Activated naive CD4-positive, alpha-beta T cell treated with anti-CD3 and anti-CD28 coated beads for 36 hours (primary cell): ENCODE measurements around the gene MYO18B. TPM values are rescaled to one million over a fixed set of nuclear protein-coding genes. Genes with fewer than 3 reads are reported as not detected.

Source experiments
- CTCF ChIA-PET: fragments of 350-600 bp; sonication (Branson Sonifier 250); formaldehyde crosslinking; loops from one replicate; lab custom pipeline; 2021; ENCODE audit warnings: antibody characterized with exemption; lab: Charles Lee
- DNase-seq: peaks from one replicate; pipeline ENCODE4 v3.0.0-alpha.2; 2020
- H3K27ac Mint-ChIP-seq: one replicate; pipeline ENCODE4 v1.8.0; 2021; ENCODE audit warnings: mild to moderate bottlenecking, mixed read lengths
- H3K27me3 Mint-ChIP-seq: one replicate; pipeline ENCODE4 v1.8.0; 2021; ENCODE audit warnings: low read depth, mixed read lengths
- H3K36me3 Mint-ChIP-seq: one replicate; pipeline ENCODE4 v1.8.0; 2021; ENCODE audit warnings: low read depth, mixed read lengths
- H3K4me1 Mint-ChIP-seq: one replicate; pipeline ENCODE4 v1.8.0; 2021; ENCODE audit warnings: low read depth, mixed read lengths
- H3K4me3 Mint-ChIP-seq: one replicate; pipeline ENCODE4 v1.8.0; 2021; ENCODE audit warnings: mild to moderate bottlenecking, moderate library complexity, mixed read lengths
- H3K9me3 Mint-ChIP-seq: one replicate; pipeline ENCODE4 v1.8.0; 2021; ENCODE audit warnings: mixed read lengths
- intact Hi-C: fragments of 100-400 bp; cut with micrococcal nuclease; formaldehyde crosslinking; loops from one replicate; pipeline ENCODE4 v1.15.1; 2023
- total RNA-seq, 2 experiments: library from RNA; stranded (reverse); gene quantifications; one replicate each; pipeline ENCODE4 v1.2.3, GENCODE V29; 2021

Gene MYO18B
- total RNA-seq, 2 experiments from 2014 or later, result 0.14 to 0.17 TPM

DNA sequence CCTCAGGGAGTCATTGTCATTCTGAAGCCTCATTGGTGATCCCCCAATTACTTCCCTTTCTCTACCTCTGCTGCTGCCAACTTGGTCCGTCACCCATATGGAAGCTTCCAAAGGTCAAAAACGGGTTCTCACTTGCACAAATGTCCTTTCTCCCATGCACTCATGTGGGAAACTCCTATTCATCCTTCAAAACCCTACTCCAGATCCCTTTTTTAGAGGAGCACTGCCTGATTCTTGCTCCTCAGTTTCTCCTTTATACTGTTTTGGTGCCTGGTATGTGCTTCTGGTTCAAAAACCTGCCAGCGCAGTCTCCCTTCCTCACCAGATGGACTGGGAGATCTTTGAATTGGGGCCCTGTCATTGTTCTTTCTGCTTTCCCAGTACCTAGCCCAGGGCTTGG lies 41.9 kb downstream of the MYO18B start:
- H3K27ac Mint-ChIP-seq, result no peak overlapping the region
- CTCF ChIA-PET, result no interaction called here
- intact Hi-C loops, result no loop called here
- DNase-seq, result no peak
- no peaks in the 10 kb centered on the region for H3K36me3 Mint-ChIP-seq
- H3K4me1 Mint-ChIP-seq, result no peaks in the 10 kb centered on the region
- H3K27me3 Mint-ChIP-seq, result no peaks in the 10 kb centered on the region
- no peaks in the 10 kb centered on the region for H3K9me3 Mint-ChIP-seq
- H3K4me3 Mint-ChIP-seq, result no peak overlapping the region

DNA sequence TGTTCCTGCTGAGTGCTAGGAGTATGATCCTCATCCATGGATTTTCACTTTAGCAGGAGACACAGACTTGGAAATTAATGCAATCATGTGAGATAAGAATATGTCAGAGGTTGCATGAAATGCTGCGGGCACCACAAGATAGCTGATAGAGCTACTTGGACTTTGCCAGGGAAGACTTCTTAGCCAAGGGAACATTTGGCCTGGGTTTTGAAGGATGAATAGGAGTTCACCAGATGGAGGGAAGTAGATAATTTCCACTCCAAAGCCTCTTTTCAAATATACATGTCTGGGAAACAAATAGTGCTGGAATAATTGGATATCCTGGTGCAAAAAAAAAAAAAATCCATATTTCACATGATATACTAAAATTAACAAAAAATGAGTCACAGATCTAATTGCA lies 44.2 kb downstream of the MYO18B start:
- Mint-ChIP-seq H3K36me3 (no peaks in the 10 kb centered on the region), H3K4me3 (no peak overlapping the region), H3K9me3 (no peaks in the 10 kb centered on the region), H3K27ac (no peak overlapping the region), H3K4me1 (no peaks in the 10 kb centered on the region), H3K27me3 (no peaks in the 10 kb centered on the region)
- no peak for DNase-seq
- CTCF ChIA-PET, result no interaction called here
- intact Hi-C loops, result no loop called here

DNA sequence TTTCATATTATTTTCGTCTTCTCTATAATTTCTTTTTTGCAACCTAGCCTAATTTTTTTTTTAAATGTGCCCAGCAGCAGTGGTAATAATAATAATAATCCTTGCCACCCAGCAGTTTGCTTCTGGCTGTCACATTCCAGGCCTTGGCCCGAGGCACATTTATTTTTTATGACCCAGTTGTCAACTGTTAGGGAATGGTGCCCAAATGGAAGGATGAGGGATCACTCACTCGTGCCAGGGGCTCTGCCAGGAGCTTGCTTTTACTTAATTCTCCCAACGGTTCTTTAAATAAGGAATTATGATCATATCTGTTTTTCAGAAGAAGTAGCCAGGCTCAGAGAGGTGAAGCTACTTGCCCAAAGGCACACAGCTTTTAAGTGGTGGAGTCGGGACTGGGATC lies 49.6 kb downstream of the MYO18B start:
- H3K36me3 Mint-ChIP-seq, result no peaks in the 10 kb centered on the region
- H3K27me3 Mint-ChIP-seq, result no peaks in the 10 kb centered on the region
- intact Hi-C loops, result no loop called here
- H3K27ac Mint-ChIP-seq, result no peak overlapping the region
- H3K4me3 Mint-ChIP-seq, result no peak overlapping the region
- DNase-seq, result no peak
- H3K9me3 Mint-ChIP-seq, result no peaks in the 10 kb centered on the region
- CTCF ChIA-PET, result interaction anchor here (0.7 to 1.1 kb wide), 2 partner anchors 12 to 524 kb away, joined by 3 read pairs; no protein-coding TSS in a partner anchor
- no peaks in the 10 kb centered on the region for H3K4me1 Mint-ChIP-seq

DNA sequence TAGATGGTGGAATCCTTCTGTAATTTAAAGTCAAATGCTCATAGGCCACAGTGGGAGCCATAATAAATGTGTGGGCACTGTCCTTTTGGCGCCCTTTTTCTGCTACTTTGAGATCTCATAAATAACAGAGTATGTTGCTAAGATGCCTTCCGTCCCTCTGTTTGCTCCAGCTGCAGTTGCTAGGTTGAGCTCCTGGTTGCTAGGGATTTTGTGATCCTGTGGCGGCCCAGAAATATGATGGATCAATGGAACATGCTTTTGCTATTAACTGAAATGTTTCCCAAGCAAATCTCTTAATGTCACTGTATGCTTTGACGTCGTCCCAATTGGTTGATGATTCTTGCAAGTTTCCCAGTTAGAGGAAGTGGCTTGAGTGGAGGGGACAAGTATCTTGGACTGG lies 53.5 kb downstream of the MYO18B start:
- intact Hi-C loops, result no loop called here
- Mint-ChIP-seq H3K36me3 (no peaks in the 10 kb centered on the region), H3K4me3 (no peak overlapping the region), H3K27ac (no peak overlapping the region), H3K4me1 (no peaks in the 10 kb centered on the region), H3K9me3 (no peaks in the 10 kb centered on the region), H3K27me3 (no peaks in the 10 kb centered on the region)
- no peak for DNase-seq
- CTCF ChIA-PET, result no interaction called here

DNA sequence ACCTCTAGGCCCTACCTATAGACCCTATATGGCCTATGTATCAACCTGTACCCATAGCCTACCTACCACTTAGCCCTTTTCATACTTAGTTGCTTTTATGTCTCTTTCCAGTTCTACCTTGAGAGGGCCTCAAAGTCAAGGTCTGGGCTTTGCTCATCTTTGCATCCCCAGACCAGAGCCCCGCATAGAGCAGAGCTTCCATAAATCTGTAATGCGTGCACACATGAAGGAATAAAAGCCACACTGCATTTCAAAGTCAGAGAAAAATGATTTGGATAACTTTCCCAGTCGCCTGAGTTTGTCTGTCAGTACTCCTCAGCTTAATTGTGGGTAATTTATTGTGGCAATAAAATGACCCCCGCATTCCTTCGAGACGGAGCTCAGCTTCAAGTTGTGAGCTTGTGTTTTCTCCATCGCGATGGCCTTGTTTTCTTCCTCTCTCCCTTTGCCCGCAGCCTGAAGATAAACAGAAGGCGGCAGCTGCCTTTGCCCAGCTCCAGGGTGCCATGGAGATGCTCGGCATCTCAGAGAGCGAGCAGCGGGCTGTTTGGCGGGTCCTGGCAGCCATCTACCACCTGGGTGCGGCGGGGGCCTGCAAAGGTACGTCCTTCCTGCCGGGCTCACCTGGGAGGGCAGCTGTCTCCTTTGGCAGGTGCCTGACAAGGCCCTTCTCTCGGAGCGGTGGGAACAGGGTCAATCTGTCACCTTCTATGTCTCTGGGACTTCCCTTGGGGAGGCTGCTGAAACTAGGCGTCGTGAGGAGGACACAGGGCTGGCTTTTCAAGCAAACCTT lies 55.7 kb downstream of the MYO18B start:
- DNase-seq, result no peak
- Mint-ChIP-seq H3K27ac (no peak overlapping the region), H3K27me3 (no peaks in the 10 kb centered on the region), H3K4me1 (no peaks in the 10 kb centered on the region), H3K9me3 (no peaks in the 10 kb centered on the region), H3K36me3 (no peaks in the 10 kb centered on the region), H3K4me3 (no peak overlapping the region)
- intact Hi-C loops, result no loop called here
- CTCF ChIA-PET, result no interaction called here

DNA sequence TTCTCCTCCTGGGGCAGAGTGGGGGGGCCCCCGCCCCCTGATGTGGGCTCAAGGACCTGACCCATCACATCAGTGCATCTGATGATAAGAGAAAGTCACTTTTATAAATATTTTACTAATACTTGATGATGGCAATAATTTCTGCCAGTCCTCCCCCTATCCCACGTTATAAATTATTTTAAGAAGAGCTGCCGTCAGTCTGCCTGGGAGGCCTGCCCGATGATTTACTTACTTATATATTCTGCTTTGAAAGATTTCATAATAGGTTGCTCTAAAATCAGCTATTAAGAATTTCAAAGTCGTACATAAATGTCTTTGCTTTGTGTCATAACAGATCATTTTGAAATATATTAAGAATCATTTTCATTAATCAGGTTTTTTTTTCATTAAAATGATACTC lies 58.8 kb downstream of the MYO18B start:
- H3K36me3 Mint-ChIP-seq, result no peaks in the 10 kb centered on the region
- no peak for DNase-seq
- H3K27me3 Mint-ChIP-seq, result peaks cover 3% of the 10 kb centered on the region
- intact Hi-C loops, result no loop called here
- H3K27ac Mint-ChIP-seq, result no peak overlapping the region
- H3K4me3 Mint-ChIP-seq, result no peak overlapping the region
- no peaks in the 10 kb centered on the region for H3K9me3 Mint-ChIP-seq
- CTCF ChIA-PET, result no interaction called here
- H3K4me1 Mint-ChIP-seq, result no peaks in the 10 kb centered on the region

DNA sequence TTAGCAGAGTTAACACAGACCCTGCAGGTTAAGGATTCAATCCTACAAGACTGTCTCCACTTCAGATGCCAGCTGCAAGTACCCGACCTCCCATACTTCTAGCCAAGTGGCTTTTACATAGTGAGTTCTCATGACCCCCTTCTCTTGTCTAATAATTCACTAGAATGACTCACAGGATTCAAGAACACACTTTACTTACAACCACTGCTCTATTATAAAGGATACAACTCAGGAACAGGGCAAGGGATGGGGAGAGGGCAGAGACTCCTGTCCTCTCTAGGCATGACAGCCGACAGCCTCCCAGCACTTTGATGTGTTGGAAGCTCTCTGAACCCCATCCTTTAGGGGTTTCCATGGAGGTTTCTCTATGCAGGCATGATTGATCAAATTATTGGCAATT lies 60.0 kb downstream of the MYO18B start:
- Mint-ChIP-seq H3K9me3 (no peaks in the 10 kb centered on the region), H3K27me3 (peaks cover 3% of the 10 kb centered on the region), H3K4me1 (no peaks in the 10 kb centered on the region), H3K4me3 (no peak overlapping the region), H3K36me3 (no peaks in the 10 kb centered on the region), H3K27ac (no peak overlapping the region)
- CTCF ChIA-PET, result no interaction called here
- no peak for DNase-seq
- intact Hi-C loops, result no loop called here

DNA sequence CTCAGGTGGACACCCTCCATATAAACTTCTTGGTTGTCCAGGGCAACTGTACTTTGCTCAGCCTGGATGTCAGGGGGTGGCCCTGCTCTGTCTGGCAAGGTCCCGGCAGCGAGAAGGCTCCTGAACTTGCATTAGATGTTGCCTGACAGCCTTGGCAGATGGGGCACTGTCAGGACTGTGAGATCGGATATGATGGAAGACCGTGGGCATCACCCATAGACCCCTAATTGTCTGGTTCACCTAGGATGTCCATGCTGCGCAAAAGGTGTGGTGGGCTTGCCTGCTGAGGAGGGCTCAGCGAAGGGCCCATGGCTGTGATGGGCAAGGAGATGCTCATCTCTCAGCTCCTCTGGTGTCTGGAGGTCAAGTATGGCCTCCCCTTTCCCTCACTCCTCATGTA lies 62.7 kb downstream of the MYO18B start:
- CTCF ChIA-PET, result no interaction called here
- H3K9me3 Mint-ChIP-seq, result no peaks in the 10 kb centered on the region
- H3K27me3 Mint-ChIP-seq, result peaks cover 3% of the 10 kb centered on the region
- no peaks in the 10 kb centered on the region for H3K4me1 Mint-ChIP-seq
- no peaks in the 10 kb centered on the region for H3K36me3 Mint-ChIP-seq
- no peak overlapping the region for H3K27ac Mint-ChIP-seq
- no peak overlapping the region for H3K4me3 Mint-ChIP-seq
- DNase-seq, result no peak
- intact Hi-C loops, result no loop called here

DNA sequence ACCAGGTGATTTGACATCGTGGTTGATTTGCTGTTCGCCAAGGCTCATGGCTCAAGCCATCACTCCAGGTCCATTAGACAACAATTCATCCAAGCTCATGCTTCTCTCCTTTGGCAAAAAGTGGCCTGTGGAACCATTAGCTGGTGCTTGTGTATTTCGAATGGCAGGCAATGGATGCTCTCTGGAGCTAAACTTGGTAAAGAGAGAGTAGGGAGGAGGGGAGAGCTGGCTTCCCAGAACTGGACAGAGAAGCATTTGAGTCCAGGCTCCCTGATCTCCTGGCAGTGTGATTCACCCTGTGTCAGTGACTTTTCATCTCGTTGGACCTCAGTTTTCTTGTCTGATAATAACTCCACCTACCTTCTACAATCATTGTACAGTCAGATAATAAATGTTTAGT lies 64.6 kb downstream of the MYO18B start:
- Mint-ChIP-seq H3K4me3 (no peak overlapping the region), H3K36me3 (no peaks in the 10 kb centered on the region), H3K27ac (no peak overlapping the region), H3K9me3 (no peaks in the 10 kb centered on the region), H3K27me3 (peaks cover 3% of the 10 kb centered on the region), H3K4me1 (no peaks in the 10 kb centered on the region)
- no peak for DNase-seq
- CTCF ChIA-PET, result no interaction called here
- intact Hi-C loops, result no loop called here

DNA sequence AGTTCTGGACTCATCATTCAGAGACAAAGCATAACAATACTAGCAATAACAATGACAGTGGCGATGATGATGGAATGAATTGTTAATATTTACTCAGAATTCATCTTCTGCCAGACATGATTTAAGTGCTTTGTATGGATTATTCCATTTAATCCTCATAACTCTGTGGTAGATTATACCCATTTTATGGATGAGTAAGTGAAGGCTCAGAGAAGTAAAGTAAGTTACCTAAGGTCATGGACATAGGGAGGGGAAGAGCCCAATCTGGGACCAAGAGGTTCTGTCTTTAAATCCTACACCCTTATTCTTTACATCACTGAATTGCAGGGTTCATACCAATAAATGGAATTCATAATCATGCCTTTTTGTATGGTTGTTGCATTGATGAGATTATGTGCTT lies 72.7 kb downstream of the MYO18B start:
- no peaks in the 10 kb centered on the region for H3K36me3 Mint-ChIP-seq
- no peak for DNase-seq
- CTCF ChIA-PET, result no interaction called here
- peaks cover 8% of the 10 kb centered on the region for H3K27me3 Mint-ChIP-seq
- H3K4me3 Mint-ChIP-seq, result no peak overlapping the region
- intact Hi-C loops, result no loop called here
- no peaks in the 10 kb centered on the region for H3K4me1 Mint-ChIP-seq
- no peaks in the 10 kb centered on the region for H3K9me3 Mint-ChIP-seq
- H3K27ac Mint-ChIP-seq, result no peak overlapping the region

DNA sequence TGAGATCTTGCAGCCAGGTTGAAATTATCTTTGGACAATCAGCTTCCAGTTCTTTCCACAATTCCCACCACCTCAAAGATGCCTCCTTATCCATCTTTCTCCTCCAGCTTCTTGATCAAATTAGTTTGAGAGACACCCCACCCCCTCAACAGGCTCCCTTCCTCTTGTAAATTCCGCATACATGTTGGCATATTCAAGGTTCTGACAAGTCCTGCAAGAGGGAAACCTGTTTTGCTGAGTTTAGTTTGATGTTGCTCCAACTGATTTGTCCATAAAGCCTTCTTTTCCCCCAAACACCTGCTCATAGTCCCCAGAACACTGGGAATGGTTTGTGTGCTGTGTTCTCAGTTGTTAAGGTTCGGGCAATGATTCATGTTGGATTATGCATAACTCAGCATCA lies 73.6 kb downstream of the MYO18B start:
- H3K27me3 Mint-ChIP-seq, result peaks cover 8% of the 10 kb centered on the region
- CTCF ChIA-PET, result no interaction called here
- no peak overlapping the region for H3K4me3 Mint-ChIP-seq
- DNase-seq, result no peak
- intact Hi-C loops, result no loop called here
- H3K9me3 Mint-ChIP-seq, result no peaks in the 10 kb centered on the region
- no peaks in the 10 kb centered on the region for H3K36me3 Mint-ChIP-seq
- H3K27ac Mint-ChIP-seq, result no peak overlapping the region
- H3K4me1 Mint-ChIP-seq, result no peaks in the 10 kb centered on the region

DNA sequence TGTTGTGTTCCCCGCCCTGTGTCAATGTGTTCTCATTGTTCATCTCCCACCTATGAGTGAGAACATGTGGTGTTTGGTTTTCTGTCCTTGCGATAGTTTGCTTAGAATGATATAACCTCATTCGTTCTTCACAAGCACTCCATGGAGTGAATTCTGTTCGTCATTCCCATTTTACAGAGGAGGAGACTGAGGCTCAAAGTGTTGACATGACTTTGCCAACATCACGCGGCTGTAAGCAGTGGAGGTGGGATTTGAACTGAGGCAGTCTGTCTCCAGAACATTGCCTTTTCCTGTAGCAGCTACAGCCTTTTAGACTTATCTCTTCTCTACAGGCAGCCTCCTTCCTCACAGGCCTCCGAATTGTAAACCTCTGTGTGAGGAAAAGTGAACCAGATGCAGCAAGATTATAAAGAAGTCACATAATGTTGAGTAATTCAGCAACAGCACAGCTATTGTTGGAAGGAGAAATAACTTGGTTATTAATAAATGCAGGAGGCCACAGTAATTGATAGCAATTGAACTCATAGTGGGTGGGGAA lies 74.6 kb downstream of the MYO18B start:
- DNase-seq, result no peak
- Mint-ChIP-seq H3K4me3 (no peak overlapping the region), H3K4me1 (no peaks in the 10 kb centered on the region), H3K27me3 (peaks cover 8% of the 10 kb centered on the region), H3K27ac (no peak overlapping the region), H3K36me3 (no peaks in the 10 kb centered on the region), H3K9me3 (no peaks in the 10 kb centered on the region)
- intact Hi-C loops, result no loop called here
- CTCF ChIA-PET, result no interaction called here
